ENCODE measurements around the gene DOLPP1.
"Not testable (repeated sequence)": the region's sequence is repeated elsewhere in the genome, so short reads cannot be mapped to it uniquely, and the experiment has no call there.

The DOLPP1 gene, protein sequence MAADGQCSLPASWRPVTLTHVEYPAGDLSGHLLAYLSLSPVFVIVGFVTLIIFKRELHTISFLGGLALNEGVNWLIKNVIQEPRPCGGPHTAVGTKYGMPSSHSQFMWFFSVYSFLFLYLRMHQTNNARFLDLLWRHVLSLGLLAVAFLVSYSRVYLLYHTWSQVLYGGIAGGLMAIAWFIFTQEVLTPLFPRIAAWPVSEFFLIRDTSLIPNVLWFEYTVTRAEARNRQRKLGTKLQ

DNA sequence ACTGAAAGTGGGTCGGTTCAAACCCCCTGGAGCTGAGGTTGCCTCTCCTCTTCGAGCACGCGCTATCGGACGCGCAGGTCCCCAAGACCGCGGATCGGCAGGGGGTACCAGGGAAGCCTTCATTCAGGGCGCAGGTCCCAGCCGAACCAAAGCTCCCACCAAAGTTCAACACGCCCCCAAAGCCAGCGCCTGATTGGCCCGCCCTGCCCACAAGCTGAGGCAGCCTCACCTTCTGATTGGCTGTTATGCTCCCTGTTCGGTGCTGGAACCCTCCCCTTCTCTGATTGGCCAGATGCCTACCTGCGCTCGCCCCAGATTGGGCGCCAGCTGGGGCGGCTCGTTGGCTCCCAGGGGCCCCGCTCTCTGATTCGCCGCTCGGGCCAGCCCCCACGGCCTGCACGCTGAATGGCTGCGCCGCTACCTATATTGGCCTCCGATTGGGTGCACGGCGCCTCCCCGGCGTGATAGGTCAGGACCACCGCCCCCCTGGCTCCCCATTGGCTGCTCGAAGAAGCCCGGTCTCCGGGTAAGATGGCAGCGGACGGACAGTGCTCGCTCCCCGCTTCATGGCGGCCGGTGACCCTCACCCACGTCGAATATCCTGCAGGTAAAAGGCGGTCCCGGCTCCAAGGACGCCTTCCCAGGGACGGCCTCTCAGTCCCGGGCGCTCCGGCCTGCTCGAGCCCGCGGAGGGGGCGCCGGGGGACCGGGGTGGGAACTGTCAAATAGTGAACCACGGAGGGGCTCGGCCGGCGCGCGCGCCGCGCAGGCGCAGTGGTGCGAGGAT lies at the start of gene DOLPP1:
TSS of gene DOLPP1 (plus strand) at position 511 of the 787 bp plus-strand sequence. CDS start at position 532, 21 bp downstream.
- FAIRE-seq: peak; percentile 99

DNA sequence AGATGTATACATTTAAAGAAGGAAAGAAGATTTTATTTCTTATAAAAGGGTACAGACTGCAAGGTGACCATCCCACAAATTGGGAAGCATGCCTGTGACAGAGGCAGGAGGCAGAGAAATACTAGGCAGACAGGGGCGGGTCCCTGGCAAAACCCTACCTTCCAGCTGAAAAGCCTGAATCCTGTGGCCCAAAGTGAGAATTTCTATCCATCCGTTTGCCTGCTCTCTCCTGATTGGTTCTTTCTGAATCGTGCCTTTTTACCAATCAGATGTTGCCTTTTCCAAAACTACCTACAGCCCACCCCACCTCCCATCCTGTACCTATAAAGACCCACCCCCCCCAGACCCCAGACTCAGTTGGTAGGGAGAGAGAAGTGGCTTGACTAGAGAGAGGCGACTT lies 49.4 kb upstream of the DOLPP1 start:
- FAIRE-seq: no peak

DNA sequence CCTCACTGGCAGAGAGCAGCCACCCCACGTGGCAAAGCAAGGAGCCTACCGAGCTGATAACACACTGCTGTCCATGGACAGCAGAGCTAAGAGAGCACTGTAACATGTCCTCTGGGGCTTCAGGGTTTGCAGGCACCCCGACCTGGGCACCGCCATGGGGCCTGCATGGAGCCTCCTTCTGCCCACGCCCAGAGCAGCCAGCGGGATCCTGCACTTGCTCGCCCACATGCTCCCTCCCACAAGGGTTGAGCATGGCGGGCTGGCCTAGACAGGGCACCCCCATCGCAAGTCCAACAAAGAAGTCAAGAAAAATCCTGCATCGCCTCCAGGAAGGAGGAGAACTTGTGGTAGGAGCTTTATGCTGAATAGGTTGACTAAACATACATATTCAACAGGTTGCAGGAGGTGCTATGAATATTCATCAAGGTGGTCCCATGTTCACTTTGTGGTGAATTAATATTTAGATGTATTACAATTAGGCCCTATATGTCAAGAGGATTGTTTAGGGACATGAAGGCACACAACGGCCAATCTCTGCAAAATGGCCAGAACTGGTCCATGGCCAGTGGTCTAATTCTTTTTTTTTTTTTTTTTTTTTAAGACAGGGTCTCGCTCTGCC lies 48.3 kb upstream of the DOLPP1 start:
- no peak for FAIRE-seq

DNA sequence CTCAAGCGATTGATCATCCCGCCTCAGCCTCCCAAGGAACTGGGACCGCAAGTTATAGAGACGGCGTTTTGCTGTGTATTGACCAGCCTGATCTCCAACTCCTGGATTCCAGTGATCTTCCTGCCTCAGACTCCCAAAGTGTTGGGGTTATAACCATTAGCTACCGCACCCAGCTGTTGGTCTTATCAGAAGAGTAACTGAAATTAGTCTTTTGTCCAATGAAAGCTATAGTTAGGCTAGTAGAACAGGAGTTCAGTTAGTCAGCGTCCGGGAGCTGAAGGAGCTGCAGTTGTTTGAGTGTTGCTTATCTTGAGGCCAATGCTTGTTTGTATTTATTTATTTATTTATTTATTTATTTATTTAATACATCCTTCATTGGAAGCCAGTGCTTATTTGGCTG lies 47.7 kb upstream of the DOLPP1 start:
- no peak for FAIRE-seq

DNA sequence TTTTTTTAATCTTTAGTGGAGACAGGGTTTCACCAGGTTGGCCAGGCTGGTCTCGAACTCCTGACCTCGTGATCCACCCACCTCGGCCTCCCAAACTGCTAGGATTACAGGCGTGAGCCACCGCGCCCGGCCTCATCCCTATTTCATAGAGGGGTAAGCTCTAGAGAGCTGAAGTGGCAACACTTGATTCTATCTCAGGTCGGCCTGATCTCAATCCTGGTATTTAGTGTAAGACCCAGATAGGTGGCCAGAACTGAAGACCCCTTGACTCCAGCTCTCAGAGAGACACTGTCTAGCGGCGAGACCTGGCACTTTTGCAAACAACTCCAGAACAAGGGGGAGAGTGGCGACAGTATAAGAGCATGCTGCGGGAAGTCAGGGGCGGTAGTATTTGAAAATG lies 45.1 kb upstream of the DOLPP1 start:
- FAIRE-seq: not testable (repeated sequence)

DNA sequence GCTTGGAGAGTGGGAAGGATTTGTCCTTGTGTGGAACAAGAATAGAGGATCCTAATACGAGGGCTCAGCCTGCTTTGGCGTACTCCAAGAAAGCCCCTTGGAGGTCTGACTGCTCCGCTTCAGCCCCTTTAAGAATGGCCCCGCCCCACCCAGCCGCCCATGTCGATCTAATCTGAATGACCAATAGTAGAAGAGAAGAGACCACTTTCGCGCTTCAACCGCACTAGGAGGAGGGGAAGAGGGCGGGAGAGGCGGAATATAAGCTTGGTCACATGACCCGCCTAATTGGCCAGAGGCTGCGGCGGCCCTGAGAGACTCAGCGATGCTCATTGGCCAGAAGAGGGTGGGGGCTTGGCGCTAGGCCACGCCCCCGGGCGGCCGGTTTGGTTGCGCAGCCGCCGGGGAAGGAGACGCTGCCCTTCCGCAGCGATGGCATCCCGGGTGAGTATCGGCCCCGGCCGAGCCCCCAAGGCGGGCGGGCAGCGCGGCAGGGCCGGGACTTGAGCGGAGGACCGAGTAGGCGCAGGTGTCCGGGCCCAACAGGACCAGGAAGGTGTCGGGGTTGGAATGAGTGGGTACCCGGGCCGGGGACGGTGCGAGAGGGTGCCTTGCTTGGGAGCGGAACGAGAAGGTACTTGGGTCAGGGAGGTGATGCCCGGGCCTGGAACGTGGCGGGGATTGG lies 44.5 kb upstream of the DOLPP1 start, which contains the start of gene MIGA2:
TSS of gene MIGA2 (plus strand) at position 386 of the 682 bp plus-strand sequence. CDS start 3,969 bp downstream, outside the sequence.
- FAIRE-seq: peak; percentile 95

DNA sequence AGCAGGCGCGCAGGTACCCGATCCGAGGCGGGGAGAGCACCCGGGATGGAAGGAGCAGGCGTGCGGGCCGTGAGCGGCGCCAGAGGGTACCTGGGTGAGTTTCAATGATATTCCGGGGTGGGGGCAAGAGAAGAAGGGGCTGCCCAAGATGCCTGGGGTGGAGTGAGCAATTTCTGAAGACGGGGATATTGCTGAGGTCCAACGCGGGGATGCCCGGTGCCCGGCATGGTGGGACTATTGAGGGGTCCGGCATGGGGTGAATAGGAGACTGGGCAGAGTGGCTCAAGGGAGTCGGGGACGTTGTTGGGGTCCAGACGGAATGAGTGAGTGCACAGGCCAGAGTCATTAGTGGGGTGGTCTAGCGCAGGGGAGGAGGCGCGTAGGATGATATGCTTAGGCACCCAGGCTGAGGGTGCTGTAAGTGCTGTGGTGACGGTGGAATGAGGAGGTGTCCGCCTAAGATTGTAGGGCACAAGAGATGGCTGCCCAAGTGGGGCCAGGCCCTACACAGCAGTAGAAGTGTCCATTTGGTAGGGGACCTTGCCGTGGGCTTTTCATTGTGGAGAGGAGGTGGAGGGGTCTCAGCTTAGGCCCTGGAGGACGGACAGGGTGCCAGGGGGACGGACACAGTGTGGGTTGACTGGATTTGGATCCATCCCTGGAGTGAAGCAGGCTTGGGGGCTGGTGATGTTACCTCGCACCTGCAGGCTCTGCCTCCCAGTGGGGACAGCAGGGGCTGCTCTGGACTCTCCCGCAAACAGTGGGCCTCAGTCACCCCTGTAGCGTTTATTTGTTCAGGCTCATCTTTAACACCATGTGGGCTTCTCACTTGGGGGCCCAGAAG lies 43.8 kb upstream of the DOLPP1 start:
- no peak for FAIRE-seq

DNA sequence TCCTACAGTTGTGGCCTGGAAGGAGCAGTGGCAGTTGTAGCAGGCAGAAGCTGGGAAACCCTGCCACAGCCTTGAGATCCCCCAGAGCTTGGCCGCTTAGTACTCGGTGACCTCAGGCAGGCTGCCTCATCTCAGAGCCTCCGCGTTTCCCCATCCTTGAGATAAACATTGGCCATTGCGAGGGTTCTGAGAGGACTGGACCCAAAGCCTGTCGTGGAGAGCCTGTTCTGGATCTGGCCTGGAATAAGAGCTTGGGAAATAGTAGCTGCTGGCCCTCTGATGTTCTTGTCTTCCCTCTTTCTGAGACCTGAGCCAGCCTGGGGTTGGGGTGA lies 43.2 kb upstream of the DOLPP1 start:
- FAIRE-seq: no peak

DNA sequence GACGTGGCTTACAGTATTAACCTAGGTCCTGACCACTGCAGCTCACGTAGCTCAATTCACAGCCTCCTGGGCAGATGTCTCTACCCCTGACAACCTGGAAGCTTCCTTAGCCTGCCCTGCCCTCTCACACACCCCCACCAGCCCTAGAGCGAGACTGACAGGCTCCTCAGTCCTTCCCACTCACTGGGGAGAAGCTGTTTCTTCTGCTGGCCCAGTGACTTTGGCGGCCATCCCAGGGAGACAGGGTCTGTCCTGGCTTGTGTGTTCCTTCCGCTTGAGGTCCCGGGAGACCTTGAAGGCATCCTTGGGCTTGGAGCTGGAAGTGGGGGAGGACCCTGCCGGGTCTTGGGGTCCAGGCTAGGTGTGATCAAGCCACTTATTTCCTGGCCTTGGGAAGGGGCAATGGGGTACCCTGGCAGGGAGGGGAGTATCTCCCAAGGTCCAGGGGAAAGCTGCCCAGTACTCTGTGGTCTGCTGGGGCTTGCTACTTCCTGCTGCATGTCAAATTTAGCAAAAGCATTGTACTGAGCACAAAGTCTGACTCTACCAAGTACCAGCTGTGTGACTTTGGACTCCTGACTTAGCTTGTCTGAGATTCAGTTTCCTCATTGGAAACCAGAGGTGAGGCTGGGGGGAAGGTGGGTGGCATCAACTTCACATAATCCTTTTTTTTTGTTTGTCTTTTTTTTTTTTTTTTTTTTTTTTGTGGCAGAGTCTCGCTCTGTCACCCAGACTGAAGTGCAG lies 42.6 kb upstream of the DOLPP1 start:
- FAIRE-seq: no peak

DNA sequence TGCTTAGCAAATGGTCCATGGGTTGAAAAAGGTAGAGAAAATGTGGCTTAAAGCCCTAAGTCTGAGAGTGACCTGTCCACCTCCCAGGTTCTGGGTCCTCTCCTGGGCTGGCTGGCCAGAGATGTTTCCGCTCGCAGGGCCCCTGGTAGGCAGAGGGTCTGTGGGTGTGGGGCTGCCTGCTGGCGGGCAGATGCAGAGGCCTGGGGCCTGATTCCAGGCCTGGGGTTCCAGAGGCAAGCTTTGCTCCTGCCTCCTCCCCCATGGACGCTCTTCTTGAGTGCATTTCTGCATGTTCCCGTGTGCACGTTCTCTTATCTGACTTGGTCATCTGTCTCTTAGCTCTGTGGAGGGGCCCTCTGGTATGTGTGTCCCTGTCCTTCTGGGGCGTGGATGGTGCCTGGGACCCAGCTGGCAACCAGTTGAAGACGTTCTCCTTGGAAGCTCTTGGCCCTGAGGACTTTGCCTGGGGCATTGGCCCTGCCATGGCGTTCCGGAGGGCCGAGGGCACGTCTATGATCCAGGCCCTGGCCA lies 40.7 kb upstream of the DOLPP1 start:
- no peak for FAIRE-seq

DNA sequence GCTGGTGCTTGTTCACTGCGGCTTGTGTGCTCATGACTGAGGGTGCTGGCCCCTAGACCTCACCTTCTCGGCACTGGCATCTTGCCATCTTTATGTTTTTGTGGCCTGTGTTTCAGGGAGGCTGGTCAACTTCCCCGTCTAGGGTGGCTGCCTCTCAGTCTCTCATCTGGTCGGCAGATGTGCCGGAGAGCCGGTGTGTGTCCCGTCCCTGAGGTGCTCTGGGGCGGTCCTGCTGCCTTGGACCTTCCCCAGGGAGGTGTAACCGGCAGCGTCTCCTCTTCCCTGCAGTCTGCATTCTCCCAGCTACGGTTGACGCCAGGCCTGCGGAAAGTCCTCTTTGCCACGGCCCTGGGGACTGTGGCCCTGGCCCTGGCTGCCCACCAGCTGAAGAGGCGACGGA lies 38.9 kb upstream of the DOLPP1 start:
- no peak for FAIRE-seq

DNA sequence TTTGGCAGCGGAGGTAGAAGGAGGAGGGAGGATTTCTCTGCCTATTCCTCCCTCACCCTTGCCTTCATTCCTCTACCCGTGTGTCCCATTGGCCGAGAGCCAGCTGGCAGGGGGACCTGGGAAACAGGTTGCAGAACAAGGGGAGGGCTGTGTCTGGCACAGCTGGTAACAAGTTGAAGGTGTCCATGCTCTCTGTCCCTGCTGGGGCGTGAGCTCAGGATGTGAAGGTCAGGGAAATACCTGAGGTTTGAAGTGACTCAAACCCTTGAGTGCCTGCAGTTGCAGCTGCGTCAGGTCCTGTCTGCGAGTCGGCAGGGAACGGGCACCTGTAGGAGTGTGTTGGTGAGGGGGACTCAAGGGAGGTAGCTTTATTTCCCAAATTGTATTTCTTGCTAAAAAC lies 28.3 kb upstream of the DOLPP1 start:
- FAIRE-seq: no peak

DNA sequence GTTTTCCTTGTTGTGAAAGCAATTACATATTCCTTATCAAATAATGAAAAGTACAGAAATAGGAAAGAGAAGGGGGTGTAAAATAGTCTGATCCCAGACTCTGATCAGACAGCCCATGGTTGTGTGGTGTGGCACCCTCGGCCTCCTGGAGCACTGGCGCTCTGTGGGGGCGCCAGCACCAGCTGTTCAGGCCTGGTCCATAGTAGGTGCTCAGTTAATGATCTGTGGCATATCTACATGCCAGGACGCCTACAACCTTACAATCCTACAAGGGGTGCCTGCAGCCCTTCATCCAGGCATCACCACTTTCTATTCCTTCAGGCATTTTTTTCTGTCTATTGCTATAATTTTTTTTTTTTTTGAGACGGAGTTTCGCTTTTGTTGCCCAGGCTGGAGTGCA lies 27.9 kb upstream of the DOLPP1 start:
- FAIRE-seq: no peak

DNA sequence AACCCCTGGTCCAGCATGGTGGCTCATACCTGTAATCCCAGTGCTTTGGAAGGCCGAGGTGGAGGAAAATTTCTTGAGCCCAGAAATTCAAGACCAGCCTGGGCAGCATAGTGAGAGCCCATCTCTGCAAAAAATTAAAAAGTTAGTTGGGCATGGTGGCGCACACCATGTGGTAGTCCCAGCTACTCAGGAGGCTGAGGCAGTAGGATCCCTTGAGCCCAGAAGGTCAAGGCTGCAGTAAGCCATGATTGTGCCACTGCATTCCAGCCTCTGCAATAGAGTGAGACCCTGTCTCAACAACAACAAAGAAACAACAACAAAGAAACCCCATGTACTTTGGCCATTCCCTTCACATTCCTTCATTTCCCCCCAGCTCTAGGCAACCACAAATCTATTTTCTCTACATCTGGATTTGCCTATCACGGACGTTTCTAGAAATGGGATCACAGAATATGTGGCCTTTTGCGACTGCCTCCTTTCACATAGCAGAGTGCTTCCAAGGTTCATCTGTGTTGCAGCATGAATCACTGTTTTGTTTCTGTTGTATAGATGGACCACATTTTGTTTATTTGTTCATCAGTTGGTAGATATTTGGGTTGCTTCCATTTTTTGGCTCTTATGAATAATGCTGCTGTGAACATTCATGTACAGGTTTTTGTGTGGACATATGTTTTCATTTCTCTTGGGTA lies 26.6 kb upstream of the DOLPP1 start:
- FAIRE-seq: no peak

DNA sequence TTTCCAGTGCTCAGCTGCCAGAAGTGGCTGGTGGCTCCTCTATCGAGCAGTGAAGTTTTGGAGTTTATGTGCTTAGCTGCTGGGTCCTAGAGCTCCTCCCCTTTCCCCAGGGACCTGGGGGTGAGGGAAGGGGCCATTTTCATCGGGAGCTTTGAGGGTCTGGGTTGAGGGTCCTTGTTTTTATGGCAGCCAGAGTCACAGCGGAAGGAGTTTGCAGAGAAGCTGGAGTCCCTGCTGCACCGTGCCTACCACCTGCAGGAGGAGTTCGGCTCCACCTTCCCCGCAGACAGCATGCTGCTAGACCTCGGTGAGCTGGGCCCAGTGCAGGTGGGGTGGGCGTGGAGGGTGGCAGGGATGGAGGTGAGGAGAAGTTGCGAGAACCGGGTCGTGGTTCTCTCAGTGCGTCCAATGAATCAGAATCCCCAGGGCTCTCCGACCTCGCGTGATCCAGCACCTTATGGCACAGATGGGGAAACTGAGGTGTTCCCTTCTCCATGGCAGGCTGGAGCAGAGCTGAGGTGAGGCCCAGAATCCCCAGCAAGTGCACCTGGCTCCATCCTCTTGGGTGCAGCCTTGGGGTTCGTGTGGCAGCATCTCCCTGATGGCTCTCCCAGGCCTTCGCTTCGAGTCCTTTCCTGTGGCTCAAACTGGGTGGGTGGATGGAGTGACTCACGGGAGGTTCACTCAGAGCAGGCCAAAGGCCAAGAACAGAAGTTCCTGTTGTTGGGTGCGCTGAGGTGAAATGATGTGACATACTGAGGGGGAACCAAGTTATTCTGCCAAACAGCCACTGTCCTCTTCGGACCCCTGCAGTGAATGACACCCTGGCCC lies 21.7 kb upstream of the DOLPP1 start:
- FAIRE-seq: no peak

DNA sequence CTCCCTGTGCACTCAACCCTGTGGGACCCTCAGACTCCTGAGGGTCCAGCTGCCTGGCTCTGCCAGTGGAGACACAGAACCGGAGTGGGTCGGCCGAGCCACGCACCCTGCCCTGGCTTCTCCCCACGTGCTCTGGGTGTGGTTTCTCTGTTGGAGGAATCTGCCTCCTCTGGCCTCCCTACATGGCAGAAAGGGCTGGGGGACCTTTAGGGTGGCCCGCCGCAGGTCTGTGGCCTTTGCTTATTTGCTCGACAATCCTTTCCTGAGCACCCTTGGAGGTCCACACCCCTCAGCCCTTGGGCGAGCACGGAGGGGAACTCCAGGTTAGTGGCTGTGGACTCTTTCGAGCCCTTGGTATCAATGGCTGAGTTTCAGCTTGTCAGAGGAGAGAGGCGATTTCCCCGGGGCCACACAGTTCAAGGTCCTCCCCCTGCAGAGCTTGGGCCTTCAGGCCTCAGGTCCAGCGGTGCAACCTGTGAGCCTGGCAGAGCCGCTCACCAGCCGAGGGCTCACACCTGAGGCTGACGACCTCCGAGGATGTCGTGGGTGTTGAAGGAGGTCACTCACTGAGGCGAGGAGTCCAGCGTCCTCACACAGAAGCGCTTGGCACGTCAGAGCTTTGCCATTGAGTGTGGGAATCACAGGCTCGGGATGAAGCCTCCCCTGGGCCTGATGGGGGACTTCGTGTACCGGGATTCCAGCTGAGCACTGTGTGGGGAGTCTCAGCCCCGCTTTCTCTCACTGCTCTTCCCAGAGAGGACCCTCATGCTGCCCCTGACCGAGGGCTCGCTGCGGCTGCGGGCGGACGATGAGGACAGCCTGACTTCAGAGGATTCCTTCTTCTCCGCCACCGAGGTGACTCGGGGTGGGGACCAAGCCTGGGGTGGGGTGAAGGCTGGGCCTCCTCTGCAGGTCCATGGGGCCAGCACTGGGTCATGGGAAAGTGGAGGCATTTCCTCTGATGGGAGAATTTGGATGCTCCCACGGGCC lies 20.8 kb upstream of the DOLPP1 start:
- FAIRE-seq: no peak

DNA sequence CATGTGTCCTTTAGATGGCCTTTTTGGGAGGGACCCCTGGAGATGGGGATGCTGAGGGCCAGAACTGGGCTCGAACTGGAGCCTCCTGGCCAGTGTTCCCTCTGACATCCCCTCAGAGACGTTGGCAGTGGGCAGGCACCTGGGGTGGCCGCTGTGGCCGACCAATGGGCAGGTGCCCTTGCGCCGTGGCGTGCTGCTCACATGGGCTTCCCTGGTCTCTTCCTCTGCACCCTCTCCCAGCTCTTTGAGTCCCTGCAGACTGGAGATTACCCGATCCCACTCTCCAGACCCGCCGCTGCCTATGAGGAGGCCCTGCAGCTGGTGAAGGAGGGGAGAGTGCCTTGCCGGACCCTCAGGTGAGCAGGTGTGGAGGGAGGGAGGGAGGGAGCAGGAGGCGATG lies 19.9 kb upstream of the DOLPP1 start:
- no peak for FAIRE-seq

DNA sequence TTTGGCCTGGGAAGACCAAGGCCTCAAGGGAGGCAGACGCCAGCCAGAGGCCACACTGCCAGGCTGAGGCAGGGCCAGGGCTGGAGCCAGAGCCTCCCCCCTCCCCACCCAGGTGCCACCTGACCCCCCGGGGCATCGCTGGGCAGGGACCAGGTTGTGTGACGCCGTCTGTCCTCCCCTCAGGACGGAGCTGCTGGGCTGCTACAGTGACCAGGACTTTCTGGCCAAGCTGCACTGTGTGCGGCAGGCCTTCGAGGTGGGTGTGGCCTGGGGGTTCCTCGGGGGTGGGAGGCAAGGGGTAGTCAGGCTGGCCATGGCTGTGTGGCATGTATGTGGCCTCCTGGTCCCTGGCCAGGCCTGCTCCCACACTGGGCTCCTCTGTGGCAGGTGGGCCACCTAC lies 17.9 kb upstream of the DOLPP1 start:
- FAIRE-seq: no peak

DNA sequence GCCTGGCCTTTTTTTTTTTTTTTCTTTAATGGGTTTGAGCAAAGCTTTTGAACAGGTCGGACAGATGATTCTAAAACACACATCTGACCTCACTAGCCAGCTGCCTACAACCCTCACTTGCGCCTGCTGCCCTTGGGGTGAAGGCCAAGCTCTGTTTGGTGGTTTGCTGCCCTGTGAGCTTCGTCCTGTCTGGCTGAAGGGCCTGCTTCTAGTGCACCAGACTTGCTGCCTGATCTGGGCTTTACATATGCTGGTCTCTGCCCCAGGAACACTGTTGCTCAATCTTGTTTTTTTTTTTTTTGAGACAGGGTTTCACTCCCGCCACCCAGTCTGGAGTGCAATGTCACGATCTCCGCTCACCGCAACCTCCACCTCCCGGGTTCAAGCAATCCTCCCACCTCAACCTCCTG lies 16.4 kb upstream of the DOLPP1 start:
- no peak for FAIRE-seq
